ENCODE results near the gene C12orf75.

C12orf75 gene

GRCh38 chr12:105359856-105360255, 29.4 kb downstream of the C12orf75 start:
- H3K27ac ChIP-seq: no peak overlapping the region
- TF ChIP-seq CTCF (conservative IDR thresholded peaks at IDR 0.05): no peak

- no peak overlapping the region for H3K27ac ChIP-seq
- TF ChIP-seq ZFX (IDR thresholded peaks at IDR 0.05) (no peak), CTCF (conservative IDR thresholded peaks at IDR 0.05) (no peak)
Measured at GRCh38 chr12:105363890-105364289, 33.4 kb downstream of the C12orf75 start.

- TF ChIP-seq ZFX (IDR thresholded peaks at IDR 0.05): no peak
- no peak for TF ChIP-seq CTCF (conservative IDR thresholded peaks at IDR 0.05)
- no peak overlapping the region for H3K27ac ChIP-seq
Measured at GRCh38 chr12:105365231-105365630, 34.7 kb downstream of the C12orf75 start.

GRCh38 chr12:105368047-105368646, 37.7 kb downstream of the C12orf75 start:
- no peak overlapping the region for H3K27ac ChIP-seq
- no peak for TF ChIP-seq ZFX (IDR thresholded peaks at IDR 0.05)
- TF ChIP-seq CTCF (conservative IDR thresholded peaks at IDR 0.05): no peak

GRCh38 chr12:105369014-105369413, 38.5 kb downstream of the C12orf75 start:
- no peak for TF ChIP-seq ZFX (IDR thresholded peaks at IDR 0.05)
- TF ChIP-seq CTCF (conservative IDR thresholded peaks at IDR 0.05): no peak

GRCh38 chr12:105374303-105374702, 43.8 kb downstream of the C12orf75 start:
- no peak overlapping the region for H3K27ac ChIP-seq
- no peak for TF ChIP-seq ZFX (IDR thresholded peaks at IDR 0.05)
- TF ChIP-seq CTCF (conservative IDR thresholded peaks at IDR 0.05): no peak

More at GRCh38 chr12:105369014-105369413, 38.5 kb downstream of the C12orf75 start:
- no peak overlapping the region for H3K27ac ChIP-seq

- TF ChIP-seq CTCF (conservative IDR thresholded peaks at IDR 0.05) (no peak), ZFX (IDR thresholded peaks at IDR 0.05) (no peak)
- no peak overlapping the region for H3K27ac ChIP-seq
Measured at GRCh38 chr12:105377077-105377476, 46.6 kb downstream of the C12orf75 start.
